GM19468 (cell line): ENCODE results near the gene EPHB6.

ENCODE experiments used
- ATAC-seq: cut with Tn5 transposase; IDR thresholded peaks from one replicate; pipeline ENCODE4 v1.9.1; 2021; ENCODE audit warnings: mild to moderate bottlenecking, moderate library complexity, moderate number of reproducible peaks; ENCODE audit not compliant: unreplicated experiment; ENCODE audit errors: extremely low read depth

The EPHB6 gene

DNA sequence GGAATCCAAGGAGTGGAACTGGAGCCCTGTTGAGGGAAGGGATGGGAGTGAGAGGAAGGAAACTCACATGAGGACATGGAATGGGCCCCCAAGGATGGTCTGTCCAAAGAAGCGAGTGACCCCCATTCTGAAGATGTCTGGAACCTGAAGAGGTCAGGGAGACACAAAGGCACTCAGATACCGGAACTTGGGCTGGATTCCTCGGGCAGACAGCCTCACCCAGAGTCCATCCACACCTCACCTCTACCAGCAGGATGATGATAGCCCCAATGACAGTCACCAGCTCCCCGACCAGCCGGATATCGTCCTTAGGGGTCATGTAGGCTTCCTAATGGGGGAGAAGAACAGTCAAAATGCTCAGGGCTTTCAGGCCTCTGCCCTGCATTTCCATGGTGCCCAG lies 20.0 kb downstream of the EPHB6 start:
- ATAC-seq: no peak

- no peak for ATAC-seq
These were observed 20.6 kb downstream of the EPHB6 start for GRCh38 chr7:142875456-142875855.

- ATAC-seq: no peak
These were observed 21.5 kb downstream of the EPHB6 start for GRCh38 chr7:142876236-142876960.

GRCh38 chr7:142876991-142877910 lies 22.4 kb downstream of the EPHB6 start:
- ATAC-seq: no peak

GRCh38 chr7:142878315-142878714 lies 23.4 kb downstream of the EPHB6 start:
- no peak for ATAC-seq

DNA sequence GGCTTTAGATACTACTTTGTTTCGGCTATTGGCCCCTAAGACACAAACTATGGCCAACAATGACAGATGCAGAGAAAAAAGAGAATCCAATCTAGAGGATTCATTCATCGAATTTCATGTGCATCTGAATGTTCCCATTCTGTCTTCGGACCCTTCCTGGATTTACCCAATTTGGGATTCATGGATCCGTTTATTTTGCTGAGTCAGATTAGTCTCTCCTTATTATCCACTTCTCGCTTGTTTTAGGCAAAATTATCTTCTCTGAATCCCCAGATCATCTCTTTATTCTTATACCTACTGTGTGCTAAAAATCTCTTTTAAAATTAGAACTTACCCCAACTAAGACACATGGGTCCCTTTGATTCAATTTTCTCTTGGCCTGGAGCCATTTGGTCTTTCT lies 24.2 kb downstream of the EPHB6 start:
- ATAC-seq: no peak

- no peak for ATAC-seq
These were observed 26.1 kb downstream of the EPHB6 start for GRCh38 chr7:142880876-142881505.

- ATAC-seq: no peak
These were observed 26.9 kb downstream of the EPHB6 start for GRCh38 chr7:142881586-142882337.

- ATAC-seq: no peak
These were observed 27.4 kb downstream of the EPHB6 start for GRCh38 chr7:142882338-142882678.

DNA sequence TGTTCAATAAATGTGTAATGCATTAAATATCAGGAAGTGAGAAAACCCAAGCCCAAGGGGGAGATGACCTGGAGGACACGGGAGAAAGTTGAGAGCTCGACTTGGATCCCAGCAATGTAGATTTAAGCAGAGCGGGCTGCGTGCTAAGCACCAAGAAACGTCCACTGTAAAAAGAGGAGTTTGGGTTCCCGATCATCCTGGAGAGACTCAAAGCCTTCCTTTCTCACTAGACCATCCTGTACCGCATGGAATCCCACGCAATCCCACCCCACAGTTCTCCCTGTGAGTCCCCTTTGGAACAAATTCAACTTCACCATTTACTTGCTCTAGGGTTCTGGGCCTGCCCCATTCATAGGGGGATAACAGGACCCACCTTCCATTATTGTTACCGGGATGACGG lies 28.3 kb downstream of the EPHB6 start:
- no peak for ATAC-seq

GRCh38 chr7:142883571-142884285 lies 28.9 kb downstream of the EPHB6 start:
- no peak for ATAC-seq

DNA sequence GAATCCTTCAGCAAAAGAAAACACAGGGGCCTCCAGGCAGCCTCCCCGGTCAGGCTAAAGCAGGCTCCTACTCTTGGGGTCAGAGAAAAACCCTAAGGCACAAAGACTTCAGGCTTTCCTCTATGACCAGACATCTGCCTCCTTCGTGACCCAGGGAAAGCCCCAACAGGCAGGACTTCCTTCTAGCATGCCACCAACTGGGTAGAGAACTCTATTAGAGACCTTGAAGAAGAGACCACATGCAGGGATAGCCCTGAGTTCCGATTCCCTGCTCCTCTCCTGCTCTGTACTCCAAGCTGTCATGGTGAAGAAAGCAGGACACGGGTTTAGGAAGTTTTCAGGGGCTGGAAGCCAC lies 29.4 kb downstream of the EPHB6 start:
- no peak for ATAC-seq

- no peak for ATAC-seq
These were observed 30.7 kb downstream of the EPHB6 start, which contains the start of gene TRPV6 for GRCh38 chr7:142885311-142886230. Gene TRPV6 (minus strand): TSS chr7:142885745.

- no peak for ATAC-seq
These were observed 32.0 kb downstream of the EPHB6 start for GRCh38 chr7:142886866-142887265.

GRCh38 chr7:142887282-142888015 lies 32.6 kb downstream of the EPHB6 start:
- ATAC-seq: no peak

GRCh38 chr7:142889816-142890215 lies 34.9 kb downstream of the EPHB6 start:
- no peak for ATAC-seq

DNA sequence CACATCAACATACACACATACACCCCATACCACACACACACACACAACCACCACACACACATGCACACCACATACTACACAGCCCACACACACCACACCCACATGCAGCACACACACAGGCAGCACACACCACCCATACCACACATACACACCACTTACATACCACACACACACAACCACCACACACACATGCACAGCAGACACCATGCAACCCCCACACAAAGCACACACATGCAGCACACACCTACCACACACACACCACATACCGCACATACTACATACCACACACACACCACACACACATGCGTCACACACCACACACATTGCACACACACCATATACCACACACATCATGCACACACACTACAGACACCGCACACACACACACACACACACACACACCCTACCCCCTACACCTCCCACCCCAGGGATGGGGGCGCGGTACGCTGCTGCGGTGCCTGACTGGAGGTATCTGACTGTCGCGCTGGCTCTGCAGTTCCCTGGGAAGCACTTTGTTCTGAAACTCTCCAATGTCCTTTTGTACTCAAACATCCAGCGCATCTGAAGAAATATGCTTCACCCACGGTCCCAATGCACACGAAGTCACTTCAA lies 36.1 kb downstream of the EPHB6 start:
- no peak for ATAC-seq
